GM23248 (cell line): ENCODE measurements around the gene C1R.

Source experiments
- EZH2 ChIP-seq: fragments of 200-600 bp; sonication (generic); IDR thresholded peaks from 2 replicates; pipeline ENCODE4 v1.6.1; 2018; ENCODE audit warnings: antibody characterized with exemption, mild to moderate bottlenecking; ENCODE audit not compliant: insufficient read depth, poor library complexity, severe bottlenecking
- EZH2phosphoT487 ChIP-seq: fragments of 200-600 bp; sonication (generic); IDR thresholded peaks from 2 replicates; pipeline ENCODE4 v1.6.1; 2018; ENCODE audit warnings: antibody characterized with exemption, moderate library complexity, mild to moderate bottlenecking, low read depth; ENCODE audit not compliant: insufficient read depth

- TF ChIP-seq EZH2phosphoT487 (no peak), EZH2 (no peak)
These were observed 52.8 kb downstream of the C1R start for GRCh38 chr12:7039403-7039802.
